ENCODE results near the gene ALOX5AP.

Gene ALOX5AP

GRCh38 chr13:30797847-30798535 is 62.6 kb downstream of the ALOX5AP start:
- DNase-seq (ENCODE audit: low spot score), result peak; percentile 39

- DNase-seq (ENCODE audit: low spot score), result no peak
Measured at GRCh38 chr13:30798776-30799355, 63.5 kb downstream of the ALOX5AP start.

- peak; percentile 42 for DNase-seq (ENCODE audit: low spot score)
Measured at GRCh38 chr13:30799356-30799824, 64.0 kb downstream of the ALOX5AP start.

GRCh38 chr13:30800107-30800506 is 64.8 kb downstream of the ALOX5AP start:
- no peak for DNase-seq (ENCODE audit: low spot score)

- no peak for DNase-seq (ENCODE audit: low spot score)
Measured at GRCh38 chr13:30802501-30802900, 67.2 kb downstream of the ALOX5AP start.

- peak; percentile 85 for DNase-seq (ENCODE audit: low spot score)
Measured at GRCh38 chr13:30802953-30803478, 67.7 kb downstream of the ALOX5AP start.

GRCh38 chr13:30803749-30804148 is 68.4 kb downstream of the ALOX5AP start:
- no peak for DNase-seq (ENCODE audit: low spot score)

GRCh38 chr13:30804474-30804873 is 69.1 kb downstream of the ALOX5AP start:
- no peak for DNase-seq (ENCODE audit: low spot score)

- no peak for DNase-seq (ENCODE audit: low spot score)
Measured at GRCh38 chr13:30805132-30805537, 69.8 kb downstream of the ALOX5AP start.

GRCh38 chr13:30805603-30806011 is 70.3 kb downstream of the ALOX5AP start:
- DNase-seq (ENCODE audit: low spot score), result peak; percentile 61

GRCh38 chr13:30806784-30807183 is 71.4 kb downstream of the ALOX5AP start:
- DNase-seq (ENCODE audit: low spot score), result no peak

GRCh38 chr13:30807392-30807791 is 72.0 kb downstream of the ALOX5AP start:
- DNase-seq (ENCODE audit: low spot score), result no peak

GRCh38 chr13:30808600-30808999 is 73.3 kb downstream of the ALOX5AP start:
- DNase-seq (ENCODE audit: low spot score), result no peak

- DNase-seq (ENCODE audit: low spot score), result no peak
Measured at GRCh38 chr13:30809787-30810186, 74.4 kb downstream of the ALOX5AP start.

- no peak for DNase-seq (ENCODE audit: low spot score)
Measured at GRCh38 chr13:30810261-30810701, 74.9 kb downstream of the ALOX5AP start.

GRCh38 chr13:30810801-30811200 is 75.5 kb downstream of the ALOX5AP start:
- no peak for DNase-seq (ENCODE audit: low spot score)
